GM10248 (cell line): Measurements from ENCODE around the gene ESPN.
"Not testable (repeated sequence)": the region's sequence is repeated elsewhere in the genome, so short reads cannot be mapped to it uniquely, and the experiment has no call there.

Experiments used
- CTCF ChIA-PET: fragments of 300-600 bp; sonication (Branson Sonifier 250); formaldehyde crosslinking; extraction: SDS; loops from one replicate; lab custom pipeline; 2021; ENCODE audit warnings: antibody characterized with exemption; lab: Yijun Ruan, JAX
- POLR2A ChIA-PET: fragments of 350-650 bp; sonication (Branson Sonifier 250); formaldehyde crosslinking; extraction: SDS; loops from one replicate; lab custom pipeline; 2020; ENCODE audit warnings: antibody characterized with exemption; lab: Yijun Ruan, JAX
- DNase-seq: peaks from one replicate; pipeline ENCODE4 v3.0.0; 2012; ENCODE audit errors: extremely low spot score
- CTCF ChIP-seq: IDR thresholded peaks from 2 replicates; pipeline ENCODE4 v1.5.1; 2012; ENCODE audit warnings: mild to moderate bottlenecking, low read depth; ENCODE audit errors: extremely low read depth, missing control alignments, control extremely low read depth

Gene ESPN

GRCh38 chr1:6393400-6394187 lies 31.0 kb upstream of the ESPN start, which contains the start of gene ACOT7:
TSS of gene ACOT7 (minus strand) at chr1:6393767. CDS start at chr1:6393399, 368 bp downstream.
- CTCF ChIA-PET: interaction anchor here (0.9 to 6.2 kb wide), 12 partner anchors 9 to 147 kb away, joined by 3 to 47 read pairs (median 4); no protein-coding TSS in a partner anchor
- peak; percentile 97 for DNase-seq
- POLR2A ChIA-PET: interaction anchor here (0.6 to 1.1 kb wide), 12 partner anchors 10 to 414 kb away, joined by 3 to 7 read pairs (median 4); partner anchors contain the start of gene HES2
- TF ChIP-seq CTCF: no peak

- CTCF ChIA-PET: interaction anchor here (0.6 to 6.2 kb wide), 7 partner anchors 7 to 51 kb away, joined by 3 to 47 read pairs (median 6); no protein-coding TSS in a partner anchor
- POLR2A ChIA-PET, DNase-seq: not testable (repeated sequence)
These were observed 29.4 kb upstream of the ESPN start for GRCh38 chr1:6395130-6395529.

GRCh38 chr1:6395781-6396244 lies 28.8 kb upstream of the ESPN start:
- POLR2A ChIA-PET, DNase-seq: not testable (repeated sequence)
- CTCF ChIA-PET: interaction anchor here (1.3 to 6.2 kb wide), 5 partner anchors 8 to 52 kb away, joined by 3 to 47 read pairs (median 6); no protein-coding TSS in a partner anchor

GRCh38 chr1:6396998-6397397 lies 27.6 kb upstream of the ESPN start:
- DNase-seq: no peak
- peak; percentile 35 for TF ChIP-seq CTCF
- CTCF ChIA-PET: interaction anchor here (1.4 to 2.6 kb wide), 2 partner anchors 34 to 49 kb away, joined by 6 read pairs; no protein-coding TSS in a partner anchor
- POLR2A ChIA-PET: no interaction called here

- POLR2A ChIA-PET: no interaction called here
- no peak for TF ChIP-seq CTCF
- CTCF ChIA-PET: interaction anchor here (1.0 to 3.2 kb wide), 6 partner anchors 30 to 151 kb away, joined by 3 to 17 read pairs (median 8); no protein-coding TSS in a partner anchor
- no peak for DNase-seq
These were observed 26.6 kb upstream of the ESPN start for GRCh38 chr1:6397844-6398441.

GRCh38 chr1:6399294-6399693 lies 25.3 kb upstream of the ESPN start:
- no peak for TF ChIP-seq CTCF
- POLR2A ChIA-PET: no interaction called here
- no peak for DNase-seq
- CTCF ChIA-PET: interaction anchor here (0.6 to 3.2 kb wide), 8 partner anchors 9 to 152 kb away, joined by 3 to 17 read pairs (median 4); no protein-coding TSS in a partner anchor

GRCh38 chr1:6401673-6402072 lies 22.9 kb upstream of the ESPN start:
- no peak for DNase-seq
- TF ChIP-seq CTCF: no peak
- ChIA-PET CTCF (interaction anchor here (1.0 to 8.6 kb wide), 9 partner anchors 10 to 181 kb away, joined by 3 to 127 read pairs (median 9); partner anchors contain the start of gene HES2), POLR2A (no interaction called here)
